Measurements from ENCODE around the gene FOXF2. TPM values are rescaled to one million over a fixed set of nuclear protein-coding genes. Genes with fewer than 3 reads are reported as not detected.

Gene FOXF2
- 0.83 and 1.2 TPM in 2 replicates for total RNA-seq

DNA sequence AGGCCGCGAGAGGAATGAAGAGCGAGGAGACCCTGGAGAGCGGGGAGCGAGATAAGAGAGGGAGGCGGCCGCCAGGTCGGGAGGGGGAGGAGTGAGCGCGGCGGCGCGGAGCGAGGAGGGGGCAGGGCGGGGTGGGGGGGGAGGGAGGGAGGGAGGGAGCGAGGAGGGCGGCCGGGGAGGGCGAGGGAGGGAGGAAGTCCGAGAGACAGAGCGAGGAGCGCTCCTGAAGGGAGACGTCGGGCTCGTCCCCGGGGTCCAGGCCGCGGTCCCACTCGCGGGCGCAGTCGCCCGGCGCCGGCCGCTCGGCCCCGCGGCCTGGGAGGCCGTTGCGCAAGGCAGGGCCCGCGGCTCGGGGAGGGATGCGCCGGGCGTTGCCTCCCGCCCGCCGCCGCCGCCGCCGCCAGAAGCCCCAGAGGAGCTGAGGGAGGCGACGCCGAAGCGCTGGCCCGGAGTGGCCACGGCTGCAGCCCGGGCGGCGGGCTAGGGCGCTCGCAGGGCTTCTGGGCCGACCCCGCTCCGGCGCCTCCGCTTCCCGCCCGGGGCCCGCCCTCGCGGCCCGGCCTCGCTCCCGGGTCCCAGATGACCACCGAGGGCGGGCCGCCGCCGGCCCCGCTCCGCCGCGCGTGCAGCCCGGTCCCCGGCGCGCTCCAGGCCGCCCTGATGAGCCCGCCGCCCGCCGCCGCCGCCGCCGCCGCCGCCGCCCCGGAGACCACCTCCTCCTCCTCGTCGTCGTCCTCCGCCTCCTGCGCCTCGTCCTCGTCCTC is at the start of gene FOXF2:
TSS of gene FOXF2 (plus strand) at position 208 of the 764 bp plus-strand sequence. CDS start at position 580, 372 bp downstream.

Other genes starting within 250 kb of the FOXF2 start
- gene FOXQ1, start 77.5 kb upstream of the FOXF2 start, total RNA-seq = not detected in 2 replicates
- gene FOXC1, start 220.3 kb downstream of the FOXF2 start, total RNA-seq = 4.3 and 4.7 TPM in 2 replicates